ENCODE data around the gene PACSIN1.

PACSIN1 gene, protein sequence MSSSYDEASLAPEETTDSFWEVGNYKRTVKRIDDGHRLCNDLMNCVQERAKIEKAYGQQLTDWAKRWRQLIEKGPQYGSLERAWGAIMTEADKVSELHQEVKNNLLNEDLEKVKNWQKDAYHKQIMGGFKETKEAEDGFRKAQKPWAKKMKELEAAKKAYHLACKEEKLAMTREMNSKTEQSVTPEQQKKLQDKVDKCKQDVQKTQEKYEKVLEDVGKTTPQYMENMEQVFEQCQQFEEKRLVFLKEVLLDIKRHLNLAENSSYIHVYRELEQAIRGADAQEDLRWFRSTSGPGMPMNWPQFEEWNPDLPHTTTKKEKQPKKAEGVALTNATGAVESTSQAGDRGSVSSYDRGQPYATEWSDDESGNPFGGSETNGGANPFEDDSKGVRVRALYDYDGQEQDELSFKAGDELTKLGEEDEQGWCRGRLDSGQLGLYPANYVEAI

DNA sequence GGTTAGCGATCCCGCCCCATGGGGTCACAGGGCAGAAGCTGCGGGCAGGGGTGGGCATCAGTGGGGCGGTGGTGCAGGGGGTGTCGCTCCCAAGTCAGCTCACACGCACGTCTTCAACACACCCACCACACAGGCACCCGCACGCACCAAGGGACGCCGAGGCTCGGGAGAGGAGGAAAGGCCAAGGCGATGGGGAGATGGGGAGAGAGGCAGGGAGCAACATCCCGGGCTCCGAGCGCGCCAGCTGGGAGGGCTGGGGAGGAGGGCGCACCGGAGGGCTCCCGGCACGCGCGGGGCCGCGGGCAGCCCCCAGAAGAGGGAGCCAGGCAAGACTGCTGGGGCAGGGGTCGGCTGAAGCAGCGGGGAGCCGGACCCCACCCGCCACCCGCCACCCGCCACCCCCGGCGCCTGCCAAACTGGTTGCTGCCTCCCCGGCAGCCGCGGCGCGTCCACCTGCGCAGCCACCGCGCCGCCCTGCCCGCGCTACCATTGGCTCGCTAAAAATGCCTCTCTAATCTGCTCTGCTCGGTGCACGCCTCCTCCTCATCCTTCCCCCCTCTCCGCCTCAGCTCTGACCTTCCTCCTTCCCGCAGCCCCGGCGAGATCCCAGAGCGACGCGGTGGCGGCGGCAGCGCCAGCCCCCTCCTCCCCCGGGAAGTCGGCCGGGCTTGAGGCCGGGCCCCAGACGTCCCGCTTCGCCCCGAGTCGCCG lies at the start of gene PACSIN1:
TSS of gene PACSIN1 (plus strand) at position 546 of the 711 bp plus-strand sequence. CDS start 60,230 bp downstream, outside the sequence.
- peak; percentile 64 to 65 for ATAC-seq

GRCh38 chr6:34416877-34417371 lies 49.0 kb upstream of the PACSIN1 start:
- ATAC-seq = no peak

GRCh38 chr6:34418367-34418766 lies 47.5 kb upstream of the PACSIN1 start:
- no peak for ATAC-seq

- no peak for ATAC-seq
These were observed 42.6 kb upstream of the PACSIN1 start for GRCh38 chr6:34423254-34423653.

- no peak for ATAC-seq
These were observed 41.4 kb upstream of the PACSIN1 start for GRCh38 chr6:34424200-34425131.

- ATAC-seq = no peak
These were observed 40.8 kb upstream of the PACSIN1 start for GRCh38 chr6:34425132-34425497.

GRCh38 chr6:34425498-34426410 lies 40.1 kb upstream of the PACSIN1 start, which contains the start of gene RPS10:
Gene RPS10 (minus strand): TSS chr6:34426069. CDS start chr6:34425221, 848 bp downstream.
- ATAC-seq = peak; percentile 95

DNA sequence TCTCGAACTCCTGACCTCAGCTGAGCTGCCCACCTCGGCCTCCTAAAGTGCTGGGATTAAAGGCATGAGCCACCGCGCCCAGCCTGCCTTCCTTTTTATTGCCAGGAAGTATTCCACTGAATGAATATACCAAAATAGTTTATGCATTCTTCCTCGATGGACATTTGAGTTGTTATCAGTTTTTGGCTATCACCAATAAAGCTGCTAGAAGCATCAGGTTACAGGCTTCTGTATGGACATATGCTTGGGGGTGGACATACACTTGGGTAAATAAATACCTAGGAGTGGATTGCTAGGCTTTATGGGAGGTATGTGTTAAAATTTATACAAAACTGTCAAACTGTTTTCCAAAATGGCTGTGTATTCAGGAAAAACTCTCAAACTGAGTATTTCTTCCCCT lies 30.0 kb upstream of the PACSIN1 start:
- no peak for ATAC-seq

DNA sequence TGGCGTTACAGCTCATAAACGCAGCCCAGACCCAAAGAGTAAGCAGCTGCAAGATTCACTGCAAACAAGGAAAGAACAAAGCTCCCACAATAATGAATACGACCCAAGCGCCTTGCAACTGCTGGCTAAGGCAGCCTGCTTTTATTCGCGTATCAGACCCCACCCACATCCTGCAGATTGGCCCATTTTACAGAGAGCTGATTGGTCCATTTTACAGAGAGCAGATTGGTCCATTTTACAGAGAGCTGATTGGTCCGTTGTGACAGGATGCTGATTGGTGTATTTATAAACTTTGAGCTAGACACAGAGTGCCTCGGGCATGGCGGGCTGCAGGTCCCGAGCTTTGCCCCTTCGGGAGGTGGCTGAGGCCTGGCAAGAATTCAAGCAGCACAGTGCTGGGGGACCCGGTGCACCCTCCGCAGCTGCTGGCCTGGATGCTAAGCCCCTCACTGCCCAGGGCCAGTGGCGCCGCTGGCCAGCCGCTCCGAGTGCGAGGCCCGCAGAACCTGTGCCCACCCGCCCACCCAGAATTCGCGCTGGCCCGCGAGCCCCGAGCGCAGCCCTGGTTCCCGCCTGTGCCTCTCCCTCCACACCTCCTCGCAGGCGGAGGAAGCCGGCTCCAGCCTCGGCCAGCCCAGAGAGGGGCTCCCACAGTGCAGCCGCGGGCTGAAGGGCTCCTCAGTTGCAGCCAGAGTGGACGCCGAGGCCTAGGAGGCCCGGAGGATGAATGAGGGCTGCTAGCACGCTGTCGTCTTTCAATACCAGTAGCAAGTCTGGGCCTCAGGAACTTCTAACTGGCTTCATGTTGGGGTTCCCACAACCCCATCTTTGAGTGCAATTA lies 28.9 kb upstream of the PACSIN1 start:
- no peak for ATAC-seq

GRCh38 chr6:34437644-34437970 lies 28.3 kb upstream of the PACSIN1 start:
- no peak for ATAC-seq

- ATAC-seq = no peak
These were observed 27.2 kb upstream of the PACSIN1 start for GRCh38 chr6:34438705-34439104.

- no peak for ATAC-seq
These were observed 26.4 kb upstream of the PACSIN1 start for GRCh38 chr6:34439442-34439841.

DNA sequence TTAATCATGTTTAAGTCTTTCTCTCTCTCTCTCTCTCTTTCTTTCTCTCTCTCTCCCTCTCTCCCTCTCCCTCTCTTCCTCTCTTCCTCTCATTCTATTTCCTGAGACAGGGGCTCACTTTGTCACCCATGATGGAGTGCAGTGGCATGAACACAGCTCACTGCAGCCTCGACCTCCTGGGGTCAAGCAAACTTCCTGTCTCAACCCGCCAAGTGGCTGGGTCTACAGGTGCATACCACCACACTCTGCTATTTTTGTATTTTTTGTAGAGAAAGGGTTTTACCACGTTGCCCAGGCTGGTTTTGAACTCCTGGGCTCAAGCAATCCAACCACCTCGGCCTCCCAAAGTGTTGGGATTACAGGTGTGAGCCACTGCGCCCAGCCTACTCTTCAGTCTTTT lies 24.4 kb upstream of the PACSIN1 start:
- ATAC-seq = no peak

- ATAC-seq = no peak
These were observed 20.5 kb upstream of the PACSIN1 start for GRCh38 chr6:34445313-34445860.

DNA sequence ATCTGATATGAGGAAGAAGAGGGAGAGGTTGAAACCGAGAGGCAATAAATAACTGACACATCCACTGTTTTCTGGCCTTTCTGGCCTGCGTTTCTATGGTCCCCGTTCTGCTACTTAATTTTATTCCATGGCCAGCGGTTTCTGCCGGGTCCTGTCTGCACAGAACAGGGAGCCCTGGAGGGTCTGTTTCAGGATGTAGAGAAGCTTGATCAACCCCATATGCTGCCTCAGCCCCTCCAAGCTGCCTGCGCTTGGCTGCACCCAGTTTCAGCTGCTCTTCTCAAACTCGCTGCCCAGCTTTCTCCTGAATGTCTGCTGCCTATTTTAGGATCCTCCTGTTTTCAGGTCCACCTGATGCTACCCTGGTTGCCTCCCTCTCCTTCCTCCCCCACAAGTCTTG lies 18.5 kb upstream of the PACSIN1 start:
- ATAC-seq = no peak

- no peak for ATAC-seq
These were observed 18.0 kb upstream of the PACSIN1 start for GRCh38 chr6:34447910-34448309.

DNA sequence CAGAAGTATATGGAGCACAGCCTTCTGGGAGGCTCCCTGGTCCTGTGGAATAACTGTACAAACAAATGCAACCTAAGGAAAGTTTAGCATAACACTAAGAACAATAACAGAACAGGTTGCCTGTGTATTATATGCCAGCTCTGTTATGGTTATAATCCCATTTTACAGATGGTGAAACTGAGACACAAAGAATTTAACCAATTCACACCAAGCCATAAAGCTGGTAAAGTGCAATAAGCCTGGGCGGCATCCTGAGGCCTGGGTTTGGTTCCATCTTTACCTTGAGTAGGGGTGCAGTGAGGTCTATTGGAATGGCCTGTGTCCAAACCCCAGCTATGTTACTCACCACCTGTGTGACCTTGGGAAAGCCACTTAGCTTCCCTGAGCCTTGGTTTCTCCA lies 14.7 kb upstream of the PACSIN1 start:
- ATAC-seq = no peak

DNA sequence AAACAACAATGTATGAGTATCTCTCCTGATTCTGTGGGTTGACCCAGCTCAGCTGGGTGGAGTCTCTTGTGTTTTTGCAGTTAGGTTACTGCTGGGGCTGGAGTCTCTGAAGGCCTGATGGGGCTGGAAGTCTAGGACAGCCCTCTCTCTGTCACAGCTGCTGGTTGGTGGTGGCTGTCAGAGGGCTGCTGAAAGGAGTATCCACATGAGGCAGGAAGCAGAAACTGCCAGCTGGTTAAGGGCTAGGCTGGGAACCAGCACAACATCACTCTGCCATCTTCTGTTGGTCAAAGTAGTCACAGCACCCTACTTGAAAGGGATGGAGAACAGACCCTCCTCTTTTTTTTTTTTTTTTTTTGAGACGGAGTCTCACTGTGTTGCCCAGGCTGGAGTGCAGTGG lies 10.0 kb upstream of the PACSIN1 start:
- ATAC-seq = no peak

DNA sequence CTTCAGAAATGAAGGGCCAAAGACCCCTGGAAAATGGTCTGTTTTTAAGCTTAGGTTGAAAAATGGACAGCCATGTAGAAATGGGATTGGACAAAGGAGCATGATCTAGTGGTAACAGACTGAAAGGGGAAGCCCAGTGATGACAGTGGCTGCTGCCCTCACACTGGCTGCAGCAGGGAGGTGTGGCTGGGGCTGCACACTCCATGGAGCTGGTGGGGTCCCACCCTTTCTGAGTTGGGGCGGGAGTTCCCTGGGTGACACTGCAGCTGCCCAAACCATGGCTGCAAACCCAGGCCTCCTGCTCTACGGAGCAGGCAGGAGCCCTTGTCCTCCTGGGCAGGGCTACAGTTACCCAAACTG lies 8.5 kb upstream of the PACSIN1 start:
- no peak for ATAC-seq
